Measurements from ENCODE around the gene SESN1.

Gene SESN1

DNA sequence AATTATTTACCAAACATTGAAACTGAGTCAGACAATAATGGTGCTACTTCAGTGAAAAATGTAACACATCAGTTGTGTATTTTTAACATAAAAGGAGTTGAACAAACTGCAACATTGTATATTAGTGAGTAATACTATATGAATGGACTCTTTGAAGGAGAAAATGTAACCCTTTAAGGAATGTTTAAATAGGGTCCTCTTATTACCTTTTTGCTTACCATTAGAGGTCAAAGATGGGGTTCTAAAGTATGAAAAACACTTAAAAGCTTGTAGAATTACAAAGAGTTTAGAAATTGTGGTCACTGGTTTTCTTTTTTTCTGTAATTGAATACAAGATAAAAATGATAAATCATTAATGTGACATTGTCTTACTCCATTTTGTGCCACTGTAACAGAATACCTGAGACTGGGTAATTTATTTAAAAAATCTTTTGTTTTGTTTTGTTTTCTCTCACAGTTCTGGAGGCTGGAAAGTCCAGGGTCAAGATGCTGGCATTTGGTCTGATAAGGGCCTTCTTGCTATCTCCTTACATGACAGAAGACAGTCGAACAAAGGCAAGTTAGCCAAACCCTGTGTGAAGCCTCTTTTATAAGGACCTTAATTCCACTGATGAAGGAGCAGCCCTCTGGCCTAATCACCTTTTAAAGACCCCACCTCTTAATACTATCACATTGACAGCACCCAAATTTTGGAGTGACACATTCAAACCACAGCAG is 43.2 kb downstream of the SESN1 start:
- H3F3A ChIP-seq (ENCODE audit: insufficient read depth, low read length) = no peaks in the 10 kb centered on the region; the same call in 1 of the 2 replicates
- no peaks in the 10 kb centered on the region for H3K9me2 ChIP-seq (replicated peaks; ENCODE audit: insufficient read depth, low read length)
- peak overlapping the region; percentile 76; the same call in 1 of the 2 replicates for H3K4me2 ChIP-seq (ENCODE audit: low read depth, low read length)
- H3K9ac ChIP-seq (ENCODE audit: low read length) = no peak overlapping the region
- H3K4me3 ChIP-seq (ENCODE audit: low read length) = no peak overlapping the region
- no peak for DNase-seq
- H3K9me3 ChIP-seq (replicated peaks; ENCODE audit: insufficient read depth, low read length) = no peaks in the 10 kb centered on the region
- no peaks in the 10 kb centered on the region for H3K36me3 ChIP-seq (replicated peaks; ENCODE audit: insufficient read depth, low read length)
- TF ChIP-seq, protein P1, sequence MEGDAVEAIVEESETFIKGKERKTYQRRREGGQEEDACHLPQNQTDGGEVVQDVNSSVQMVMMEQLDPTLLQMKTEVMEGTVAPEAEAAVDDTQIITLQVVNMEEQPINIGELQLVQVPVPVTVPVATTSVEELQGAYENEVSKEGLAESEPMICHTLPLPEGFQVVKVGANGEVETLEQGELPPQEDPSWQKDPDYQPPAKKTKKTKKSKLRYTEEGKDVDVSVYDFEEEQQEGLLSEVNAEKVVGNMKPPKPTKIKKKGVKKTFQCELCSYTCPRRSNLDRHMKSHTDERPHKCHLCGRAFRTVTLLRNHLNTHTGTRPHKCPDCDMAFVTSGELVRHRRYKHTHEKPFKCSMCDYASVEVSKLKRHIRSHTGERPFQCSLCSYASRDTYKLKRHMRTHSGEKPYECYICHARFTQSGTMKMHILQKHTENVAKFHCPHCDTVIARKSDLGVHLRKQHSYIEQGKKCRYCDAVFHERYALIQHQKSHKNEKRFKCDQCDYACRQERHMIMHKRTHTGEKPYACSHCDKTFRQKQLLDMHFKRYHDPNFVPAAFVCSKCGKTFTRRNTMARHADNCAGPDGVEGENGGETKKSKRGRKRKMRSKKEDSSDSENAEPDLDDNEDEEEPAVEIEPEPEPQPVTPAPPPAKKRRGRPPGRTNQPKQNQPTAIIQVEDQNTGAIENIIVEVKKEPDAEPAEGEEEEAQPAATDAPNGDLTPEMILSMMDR (IDR thresholded peaks at IDR 0.05; ENCODE audit: low read length) = no peak
- no peak for TF ChIP-seq EZH2 (optimal IDR thresholded peaks at IDR 0.05; ENCODE audit: low read depth, low read length)
- no peak for TF ChIP-seq EZH2phosphoT487 (IDR thresholded peaks at IDR 0.05; ENCODE audit: low read length)
- no peak overlapping the region for H2AFZ ChIP-seq (ENCODE audit: low read length)
- H3K4me1 ChIP-seq (ENCODE audit: low read length) = peaks cover 46% of the 10 kb centered on the region
- H3K27me3 ChIP-seq (replicated peaks; ENCODE audit: insufficient read depth, low read length) = peaks cover 3% of the 10 kb centered on the region; the same call in 1 of the 2 replicates
- H3K27ac ChIP-seq (ENCODE audit: low read length) = no peak overlapping the region
- H3K79me2 ChIP-seq (ENCODE audit: low read length) = peaks cover 73% of the 10 kb centered on the region
- no peaks in the 10 kb centered on the region for H4K20me1 ChIP-seq (ENCODE audit: insufficient read depth, low read length)

DNA sequence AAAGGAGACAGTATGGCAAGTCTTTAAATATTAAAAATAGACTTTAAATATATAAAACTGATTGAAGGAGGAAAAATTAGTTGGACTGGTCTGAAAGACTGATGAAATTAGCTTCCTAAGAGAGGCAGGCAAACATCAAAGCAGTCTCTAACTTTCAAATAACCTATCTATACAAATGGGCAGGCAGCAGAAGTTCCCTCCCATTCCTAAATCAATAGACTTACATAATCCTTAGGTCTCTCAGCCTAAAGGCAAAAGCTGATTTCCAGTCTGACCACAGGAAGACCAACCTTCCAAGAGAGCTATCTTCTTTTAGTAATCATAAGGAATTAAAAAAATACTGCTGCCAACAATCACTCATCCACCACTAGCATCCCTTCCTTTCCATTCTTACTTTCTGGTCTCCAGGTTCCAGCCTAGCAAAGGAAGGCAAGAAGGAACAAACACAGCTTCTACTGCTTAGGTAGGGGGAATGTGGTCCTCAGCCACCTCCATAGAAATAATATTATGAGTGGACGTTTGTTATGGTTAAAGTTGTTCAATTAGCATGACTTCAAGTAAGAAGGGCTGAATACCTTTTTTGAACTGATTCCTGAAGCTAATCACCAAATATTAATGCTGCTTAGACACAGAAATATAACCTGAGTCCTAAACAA is 44.1 kb downstream of the SESN1 start:
- Histone ChIP-seq H3K9ac (ENCODE audit: low read length) (no peak overlapping the region), H3K4me3 (ENCODE audit: low read length) (no peak overlapping the region), H3K4me2 (ENCODE audit: low read depth, low read length) (no peak overlapping the region), H3K27me3 (replicated peaks; ENCODE audit: insufficient read depth, low read length) (peaks cover 3% of the 10 kb centered on the region; the same call in 1 of the 2 replicates), H3K27ac (ENCODE audit: low read length) (no peak overlapping the region), H3F3A (ENCODE audit: insufficient read depth, low read length) (no peaks in the 10 kb centered on the region; the same call in 1 of the 2 replicates), H3K4me1 (ENCODE audit: low read length) (peaks cover 46% of the 10 kb centered on the region), H3K9me2 (replicated peaks; ENCODE audit: insufficient read depth, low read length) (no peaks in the 10 kb centered on the region), H3K9me3 (replicated peaks; ENCODE audit: insufficient read depth, low read length) (no peaks in the 10 kb centered on the region), H3K36me3 (replicated peaks; ENCODE audit: insufficient read depth, low read length) (no peaks in the 10 kb centered on the region), H4K20me1 (ENCODE audit: insufficient read depth, low read length) (no peaks in the 10 kb centered on the region), H3K79me2 (ENCODE audit: low read length) (peaks cover 66% of the 10 kb centered on the region), H2AFZ (ENCODE audit: low read length) (no peak overlapping the region)
- no peak for DNase-seq
- TF ChIP-seq, protein P1 (IDR thresholded peaks at IDR 0.05; ENCODE audit: low read length) = no peak
- no peak for TF ChIP-seq EZH2phosphoT487 (IDR thresholded peaks at IDR 0.05; ENCODE audit: low read length)
- no peak for TF ChIP-seq EZH2 (optimal IDR thresholded peaks at IDR 0.05; ENCODE audit: low read depth, low read length)

DNA sequence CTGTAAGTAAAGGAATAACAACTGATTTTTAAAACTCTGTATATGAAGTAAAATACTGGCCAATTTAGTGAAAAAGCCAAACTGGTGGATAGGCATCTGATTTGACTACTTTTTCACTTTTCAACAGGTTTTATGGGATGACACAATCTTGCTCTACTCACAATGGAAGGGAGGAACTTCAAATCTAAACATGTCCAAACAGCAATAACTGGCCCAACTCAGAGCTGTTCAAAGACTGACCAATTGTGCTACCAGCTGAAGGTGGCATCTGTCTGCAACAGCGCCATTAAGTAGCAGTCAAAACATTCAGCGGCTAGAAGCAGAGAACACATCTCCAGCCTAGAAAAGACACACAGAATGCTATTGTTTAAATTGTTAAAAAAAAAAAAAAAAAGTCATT is 44.6 kb downstream of the SESN1 start:
- H3K4me3 ChIP-seq (ENCODE audit: low read length) = no peak overlapping the region
- no peak overlapping the region for H3K4me2 ChIP-seq (ENCODE audit: low read depth, low read length)
- no peaks in the 10 kb centered on the region for H3K36me3 ChIP-seq (replicated peaks; ENCODE audit: insufficient read depth, low read length)
- no peak overlapping the region for H3K9ac ChIP-seq (ENCODE audit: low read length)
- DNase-seq = no peak
- H4K20me1 ChIP-seq (ENCODE audit: insufficient read depth, low read length) = no peaks in the 10 kb centered on the region
- no peaks in the 10 kb centered on the region; the same call in 1 of the 2 replicates for H3F3A ChIP-seq (ENCODE audit: insufficient read depth, low read length)
- H3K79me2 ChIP-seq (ENCODE audit: low read length) = peaks cover 68% of the 10 kb centered on the region
- H2AFZ ChIP-seq (ENCODE audit: low read length) = no peak overlapping the region
- H3K9me3 ChIP-seq (replicated peaks; ENCODE audit: insufficient read depth, low read length) = no peaks in the 10 kb centered on the region
- peaks cover 46% of the 10 kb centered on the region for H3K4me1 ChIP-seq (ENCODE audit: low read length)
- TF ChIP-seq, protein P1 (IDR thresholded peaks at IDR 0.05; ENCODE audit: low read length) = no peak
- no peak for TF ChIP-seq EZH2 (optimal IDR thresholded peaks at IDR 0.05; ENCODE audit: low read depth, low read length)
- peaks cover 3% of the 10 kb centered on the region; the same call in 1 of the 2 replicates for H3K27me3 ChIP-seq (replicated peaks; ENCODE audit: insufficient read depth, low read length)
- H3K9me2 ChIP-seq (replicated peaks; ENCODE audit: insufficient read depth, low read length) = no peaks in the 10 kb centered on the region
- H3K27ac ChIP-seq (ENCODE audit: low read length) = no peak overlapping the region
